Lung (tissue), 12 donors: ENCODE measurements around the gene TMEM132E. TPM values are rescaled to one million over a fixed set of nuclear protein-coding genes. Genes with fewer than 3 reads are reported as not detected.
A peak's percentile ranks its signal among the peaks of the same experiment; 100 is the strongest.

Source experiments
- ATAC-seq: fragments of 200-7000 bp; cut with Tn5 transposase; one replicate; pipeline ENCODE4 v1.9.1; 2020; ENCODE audit warnings: moderate number of reproducible peaks; ENCODE audit not compliant: insufficient read depth, low FRiP score
- DNase-seq, 3 donors: peaks; one replicate each; pipeline ENCODE4 v3.0.0-alpha.2; 2013 to 2017
- H3K27ac ChIP-seq, 2 donors: one replicate each; pipeline ENCODE4 v1.5.1; 2013; ENCODE audit warnings: mild to moderate bottlenecking in 2 of 2, moderate library complexity in 2 of 2, control low read depth in 1 of 2, inconsistent platforms in 1 of 2, low read depth in 1 of 2, low read length in 1 of 2
- H3K27me3 ChIP-seq, 3 donors: one replicate each; pipeline ENCODE4 v1.5.1; 2013; ENCODE audit warnings: low read length in 2 of 3; ENCODE audit not compliant: control insufficient read depth in 3 of 3, insufficient read depth in 3 of 3
- H3K36me3 ChIP-seq, 4 donors: one replicate each; pipeline ENCODE4 v1.5.1; 2013; ENCODE audit warnings: low read length in 4 of 4, mild to moderate bottlenecking in 1 of 4, moderate library complexity in 1 of 4; ENCODE audit not compliant: control insufficient read depth in 4 of 4, insufficient read depth in 4 of 4
- H3K4me1 ChIP-seq, 5 donors: one replicate each; pipeline ENCODE4 v1.5.1; 2013; ENCODE audit warnings: low read length in 5 of 5, mild to moderate bottlenecking in 2 of 5, moderate library complexity in 1 of 5; ENCODE audit not compliant: control insufficient read depth in 5 of 5, insufficient read depth in 5 of 5
- H3K4me3 ChIP-seq: one replicate; pipeline ENCODE4 v1.5.1; 2013; ENCODE audit warnings: mild to moderate bottlenecking, control low read depth, moderate library complexity
- H3K9ac ChIP-seq, 2 donors: one replicate each; pipeline ENCODE4 v1.5.1; 2013; ENCODE audit warnings: low read length in 2 of 2, control low read depth in 1 of 2; ENCODE audit not compliant: insufficient read depth in 1 of 2
- H3K9me3 ChIP-seq, 4 donors: one replicate each; pipeline ENCODE4 v1.5.1; 2013; ENCODE audit warnings: low read length in 3 of 4, mild to moderate bottlenecking in 1 of 4, moderate library complexity in 1 of 4; ENCODE audit not compliant: control insufficient read depth in 4 of 4, insufficient read depth in 3 of 4
- CTCF ChIP-seq: IDR thresholded peaks from 2 replicates; pipeline ENCODE4 v1.5.1; 2012; ENCODE audit warnings: mild to moderate bottlenecking; ENCODE audit errors: control extremely low read depth, extremely low read depth
- WGBS, 2 donors: extraction: QIAGEN DNeasy Blood & Tissue Kit; methylation state at CpG; one replicate each; pipeline ENCODE4 v1.1.7; 2013; 5-methylcytosine and 5-hydroxymethylcytosine counted together
- polyA plus RNA-seq, 2 donors: library from polyadenylated mRNA; stranded (reverse); fragments of 200-250 nt; gene quantifications; one replicate each; pipeline ENCODE4 v1.2.1, GENCODE V29; 2013
- total RNA-seq, 2 donors: library from RNA; depleted of rRNA in 1 of 2; stranded (reverse); fragments of >200 nt in 1 of 2; gene quantifications; one replicate each; pipeline ENCODE4 v1.2.1, GENCODE V29; 2014 to 2021
- donor health status: control.
- donor health status: control.
- donor health status: Bipolar disorder and iron deficiency.
- donor health status: healthy.
- donor health status: DM: yes; HTN: yes; CAD: no.

The TMEM132E gene
- total and polyA plus RNA-seq, 4 donors = 0.02 to 0.17 (median 0.07) TPM

GRCh38 chr17:34567691-34568465 is 11.5 kb upstream of the TMEM132E start:
- 40 to 59% methylated on average over 10 to 11 of the region's 11 CpGs for WGBS, 2 donors
- H3K9me3 ChIP-seq = peaks cover 0 to 2% (median 0%) of the 10 kb centered on the region in 4 donors
- no peak overlapping the region for H3K27ac ChIP-seq
- no peak for TF ChIP-seq CTCF
- H3K4me3 ChIP-seq = no peak overlapping the region
- H3K36me3 ChIP-seq = no peaks in the 10 kb centered on the region
- no peak overlapping the region for H3K9ac ChIP-seq
- peaks cover 0 to 9% (median 0%) of the 10 kb centered on the region in 5 donors for H3K4me1 ChIP-seq
- DNase-seq (no peak), ATAC-seq (no peak)
- peaks cover 0 to 37% (median 15%) of the 10 kb centered on the region in 3 donors for H3K27me3 ChIP-seq

- WGBS, 2 donors = 71 to 92% methylated on average over 6 of the region's 6 CpGs
- H3K27me3 ChIP-seq = peaks cover 0 to 35% (median 12%) of the 10 kb centered on the region in 3 donors
- H3K4me1 ChIP-seq = peaks cover 0 to 9% (median 0%) of the 10 kb centered on the region in 5 donors
- H3K27ac ChIP-seq = no peak overlapping the region
- DNase-seq (no peak), ATAC-seq (no peak)
- H3K36me3 ChIP-seq = no peaks in the 10 kb centered on the region
- H3K9ac ChIP-seq = no peak overlapping the region
- H3K9me3 ChIP-seq = peaks cover 0 to 4% (median 0%) of the 10 kb centered on the region in 4 donors
- H3K4me3 ChIP-seq = no peak overlapping the region
- no peak for TF ChIP-seq CTCF
Observed at GRCh38 chr17:34568953-34569352, 10.4 kb upstream of the TMEM132E start.

- Histone ChIP-seq H3K27ac (no peak overlapping the region), H3K36me3 (no peaks in the 10 kb centered on the region), H3K9me3 (peaks cover 0 to 4% (median 0%) of the 10 kb centered on the region in 4 donors), H3K27me3 (peaks cover 0 to 33% (median 12%) of the 10 kb centered on the region in 3 donors), H3K9ac (peak overlapping the region in 1 of 2 donors; percentile 33), H3K4me3 (no peak overlapping the region), H3K4me1 (peaks cover 0 to 9% (median 0%) of the 10 kb centered on the region in 5 donors)
- ATAC-seq (no peak), DNase-seq (no peak)
- TF ChIP-seq CTCF = no peak
- 46 to 70% methylated on average over 2 of the region's 2 CpGs for WGBS, 2 donors
Observed at GRCh38 chr17:34569591-34569990, 9.8 kb upstream of the TMEM132E start.
